GM19035 (cell line): ENCODE measurements around the gene TRMT11.
"Not testable (repeated sequence)": the region's sequence is repeated elsewhere in the genome, so short reads cannot be mapped to it uniquely, and the experiment has no call there.

Experiments used
- ATAC-seq: cut with Tn5 transposase; IDR thresholded peaks from one replicate; pipeline ENCODE4 v1.9.1; 2021; ENCODE audit not compliant: unreplicated experiment

TRMT11 gene

DNA sequence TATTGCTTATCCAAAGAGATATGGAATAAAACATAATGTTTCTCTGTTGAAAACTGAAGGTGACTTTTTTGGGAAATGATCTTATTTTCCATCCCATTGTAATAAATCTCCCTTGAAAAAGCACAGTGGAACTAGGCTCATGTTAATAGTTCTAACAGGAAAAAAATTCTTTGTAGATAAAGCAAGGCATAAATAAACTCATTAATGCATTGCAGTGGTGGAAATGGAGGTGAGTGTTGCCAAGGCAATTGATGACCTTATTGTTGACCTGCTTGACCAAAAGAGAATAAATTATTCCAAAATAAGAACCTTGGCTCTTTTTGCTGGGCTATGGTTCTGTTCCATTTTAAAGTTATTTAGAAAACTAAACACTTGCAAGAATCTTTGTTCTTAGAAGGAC, 55.2 kb downstream of the TRMT11 start:
- ATAC-seq: no peak

DNA sequence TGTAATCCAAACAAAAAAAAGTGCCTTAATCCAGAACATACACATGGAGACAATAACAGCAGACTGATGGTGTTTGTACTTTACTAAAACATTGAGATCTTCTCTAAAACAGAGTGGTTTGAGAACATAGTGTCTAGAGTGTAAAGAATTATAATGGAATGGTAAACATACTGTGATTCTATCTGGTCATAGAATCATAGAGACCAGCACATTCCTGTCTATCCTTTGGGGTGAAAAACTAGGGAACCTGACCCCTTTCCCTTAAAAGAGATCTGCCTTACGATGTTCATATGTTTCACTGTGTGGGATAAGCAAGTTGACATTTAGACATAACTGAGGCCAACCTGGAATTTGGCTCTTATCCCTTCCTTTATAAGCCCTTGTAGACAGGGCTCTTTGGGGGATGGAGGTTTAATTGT, 55.7 kb downstream of the TRMT11 start:
- ATAC-seq: no peak

GRCh38 chr6:126047648-126048047, 61.3 kb downstream of the TRMT11 start:
- no peak for ATAC-seq

GRCh38 chr6:126048635-126049034, 62.3 kb downstream of the TRMT11 start:
- ATAC-seq: no peak

DNA sequence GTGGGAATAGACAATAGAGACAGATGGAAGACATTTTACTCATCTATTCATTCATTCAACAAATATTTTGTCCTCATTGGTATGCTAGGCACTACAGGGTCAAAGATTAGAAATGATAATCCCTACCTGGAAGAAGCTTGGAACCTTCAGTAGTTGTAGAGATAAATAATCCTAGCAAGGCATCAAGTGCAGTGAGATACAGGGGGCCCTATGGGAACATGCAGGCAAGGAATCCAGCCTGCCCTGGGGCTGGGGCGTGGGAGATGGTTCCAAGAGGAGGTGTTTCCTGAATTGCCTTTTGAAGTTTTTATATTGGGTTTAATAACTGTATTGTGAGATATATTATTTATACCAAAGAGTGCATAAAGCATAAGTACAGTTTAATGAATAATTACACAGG, 64.5 kb downstream of the TRMT11 start:
- ATAC-seq: no peak

DNA sequence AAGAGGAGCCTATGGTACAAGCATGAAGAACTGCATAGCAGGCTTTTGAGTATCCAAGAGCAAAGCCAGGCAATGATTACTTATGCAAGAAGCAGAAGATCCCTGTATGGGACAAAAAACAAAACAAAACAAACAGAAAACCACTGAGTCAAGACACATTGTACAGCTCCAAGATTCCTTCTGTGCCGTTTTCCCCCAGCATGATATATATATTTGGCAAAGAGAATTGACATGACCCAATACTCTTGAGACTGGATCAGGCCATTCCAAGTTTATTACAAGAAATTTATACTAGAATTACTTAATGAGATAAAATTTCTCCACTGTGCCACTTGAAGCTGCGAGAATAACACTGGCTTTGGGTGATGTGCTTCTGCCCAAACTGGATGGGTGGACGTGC, 65.5 kb downstream of the TRMT11 start:
- ATAC-seq: no peak

GRCh38 chr6:126052485-126052884, 66.1 kb downstream of the TRMT11 start:
- no peak for ATAC-seq

DNA sequence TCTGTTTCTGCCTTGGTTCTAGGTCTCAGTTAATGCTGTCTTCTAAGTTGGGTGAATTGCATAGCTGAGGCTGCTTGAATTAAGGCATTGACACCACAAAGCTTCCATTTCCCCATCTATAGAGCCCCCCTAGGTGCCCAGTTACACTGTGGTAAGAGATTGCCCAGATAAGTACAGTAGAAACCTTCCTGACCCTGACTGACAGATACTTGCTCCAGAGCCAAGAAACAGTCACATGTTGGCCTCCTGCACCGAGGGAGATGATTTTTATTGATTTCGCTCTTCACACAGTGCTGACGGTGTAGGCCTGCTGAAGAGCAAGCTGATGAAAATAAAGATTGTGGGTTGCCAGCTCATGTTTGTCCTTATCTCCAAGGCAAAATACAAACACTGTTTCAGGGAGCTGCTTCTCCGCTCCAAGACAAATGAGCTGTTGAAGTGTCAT, 67.9 kb downstream of the TRMT11 start:
- no peak for ATAC-seq

DNA sequence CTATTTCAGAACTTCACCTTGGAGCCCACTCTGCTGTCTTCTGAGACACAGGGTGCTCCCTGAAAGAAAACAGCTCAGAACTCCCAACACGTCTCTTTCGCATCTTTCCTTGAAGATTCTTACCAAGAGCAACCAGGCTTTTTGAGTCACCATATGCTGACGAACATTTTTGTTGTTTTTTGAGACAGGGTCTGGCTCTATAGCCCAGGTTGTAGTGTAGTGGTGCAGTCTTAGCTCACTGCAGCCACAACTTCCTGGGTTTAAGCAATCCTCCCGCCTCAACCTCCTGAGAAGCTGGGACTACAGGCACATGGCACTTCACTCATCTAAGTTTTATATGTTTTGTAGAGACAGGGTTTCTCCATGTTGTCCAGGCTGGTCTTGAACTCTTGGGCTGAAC, 68.5 kb downstream of the TRMT11 start:
- ATAC-seq: no peak

DNA sequence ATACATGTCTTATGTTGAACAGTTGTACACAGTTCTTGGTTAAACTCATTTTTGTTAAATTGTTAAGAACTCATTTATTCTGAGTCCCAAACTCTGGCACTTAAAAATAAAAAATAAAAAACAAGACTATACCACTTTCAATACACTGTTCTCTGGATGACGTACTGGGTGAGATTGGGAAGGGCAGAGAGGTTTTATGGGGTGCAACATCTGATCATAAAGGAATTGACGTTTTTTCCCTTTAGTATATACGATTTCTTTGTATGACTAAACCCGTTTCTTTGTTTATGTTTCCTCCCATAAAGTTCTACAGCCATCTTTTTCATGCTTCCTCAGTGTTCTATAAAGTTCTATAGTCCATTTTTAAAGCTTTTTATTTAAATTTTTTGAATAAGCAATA, 69.1 kb downstream of the TRMT11 start:
- no peak for ATAC-seq

DNA sequence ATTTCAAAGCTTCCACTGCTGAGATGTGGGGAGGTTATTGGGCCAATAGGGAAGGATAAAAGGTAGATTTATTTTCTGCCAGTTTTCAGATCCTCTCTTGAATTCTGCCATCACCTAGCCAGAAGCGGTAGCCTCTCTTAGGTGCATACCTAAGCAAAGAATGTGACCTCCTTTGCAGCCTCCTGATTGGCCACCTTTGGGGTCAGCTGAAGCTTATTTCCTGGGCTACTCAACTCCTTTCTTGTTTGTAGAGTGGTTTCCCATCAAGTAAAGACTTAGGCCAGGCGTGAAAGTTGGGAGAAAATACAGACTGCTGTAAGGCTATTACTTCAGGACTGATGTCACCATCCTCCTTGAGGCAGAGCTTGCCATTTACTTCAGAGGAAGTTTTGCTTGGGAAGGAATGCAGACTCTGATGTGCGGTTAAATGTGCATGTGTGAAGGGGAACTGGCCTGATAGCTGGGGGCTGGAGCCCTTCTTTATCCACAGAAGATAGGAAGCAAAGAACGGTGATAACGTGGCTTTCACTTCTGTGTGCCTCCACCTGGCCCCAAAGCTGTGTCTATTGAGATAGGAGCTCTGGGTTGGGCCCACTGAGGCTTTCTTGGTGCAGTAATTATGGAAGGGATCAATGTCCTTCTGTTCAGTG, 70.1 kb downstream of the TRMT11 start:
- ATAC-seq: no peak

DNA sequence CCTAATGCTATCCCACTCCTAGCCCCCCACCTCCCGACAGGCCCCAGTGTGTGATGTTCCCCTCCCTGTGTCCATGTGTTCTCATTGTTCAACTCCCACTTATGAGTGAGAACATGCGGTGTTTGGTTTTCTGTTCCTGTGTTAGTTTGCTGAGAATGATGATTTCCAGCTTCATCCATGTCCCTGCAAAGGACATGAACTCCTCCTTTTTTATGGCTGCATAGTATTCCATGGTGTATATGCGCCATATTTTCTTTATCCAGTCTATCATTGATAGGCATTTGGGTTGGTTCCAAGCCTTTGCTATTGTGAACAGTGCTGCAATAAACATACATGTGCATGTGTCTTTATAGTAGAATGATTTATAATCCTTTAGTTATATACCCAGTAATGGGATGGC, 71.7 kb downstream of the TRMT11 start:
- ATAC-seq: not testable (repeated sequence)

DNA sequence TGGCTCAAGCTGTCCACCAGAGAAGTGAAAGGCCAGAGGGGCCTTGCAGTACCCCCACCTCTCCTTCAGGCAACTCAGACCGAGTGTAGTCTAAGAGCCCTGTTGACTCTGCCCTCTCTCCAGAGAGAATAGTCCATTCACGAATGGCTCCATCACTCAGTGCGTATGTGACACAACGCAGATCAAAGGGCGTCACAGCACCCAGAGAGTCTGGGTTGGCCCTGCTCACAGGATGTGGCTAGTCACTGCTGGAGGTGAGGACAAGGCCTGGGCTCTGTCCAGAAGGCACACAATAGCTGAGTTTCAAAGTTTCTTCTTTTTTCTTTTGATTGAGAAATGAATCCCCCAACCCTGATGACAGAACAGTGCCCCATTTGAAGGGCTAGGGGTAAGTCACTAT, 74.1 kb downstream of the TRMT11 start:
- no peak for ATAC-seq

- peak; percentile 52 for ATAC-seq
Observed at GRCh38 chr6:126063512-126064146, 77.3 kb downstream of the TRMT11 start.

DNA sequence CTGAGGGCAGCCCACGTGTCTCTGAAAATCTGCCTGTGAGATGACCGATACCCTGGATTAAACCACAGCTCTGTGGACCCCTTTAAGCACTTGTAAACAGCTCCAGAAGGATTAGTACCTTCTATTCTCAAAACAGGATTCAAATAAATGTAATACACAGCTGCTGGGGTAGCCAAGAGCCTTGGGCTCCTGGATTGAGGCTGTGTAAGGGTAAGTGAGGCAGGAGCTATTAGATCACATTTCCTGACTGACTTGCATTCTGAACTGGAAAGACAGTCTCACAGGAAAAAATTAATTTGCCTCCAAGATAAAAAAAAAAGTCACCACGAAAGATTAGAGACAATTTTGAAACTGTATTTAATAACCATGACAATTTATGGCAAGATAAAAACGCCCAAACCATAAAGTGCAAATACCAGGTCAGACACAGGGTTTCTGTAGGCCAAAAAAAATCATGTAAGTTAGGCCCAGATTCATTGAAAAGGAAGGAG, 78.0 kb downstream of the TRMT11 start:
- no peak for ATAC-seq

DNA sequence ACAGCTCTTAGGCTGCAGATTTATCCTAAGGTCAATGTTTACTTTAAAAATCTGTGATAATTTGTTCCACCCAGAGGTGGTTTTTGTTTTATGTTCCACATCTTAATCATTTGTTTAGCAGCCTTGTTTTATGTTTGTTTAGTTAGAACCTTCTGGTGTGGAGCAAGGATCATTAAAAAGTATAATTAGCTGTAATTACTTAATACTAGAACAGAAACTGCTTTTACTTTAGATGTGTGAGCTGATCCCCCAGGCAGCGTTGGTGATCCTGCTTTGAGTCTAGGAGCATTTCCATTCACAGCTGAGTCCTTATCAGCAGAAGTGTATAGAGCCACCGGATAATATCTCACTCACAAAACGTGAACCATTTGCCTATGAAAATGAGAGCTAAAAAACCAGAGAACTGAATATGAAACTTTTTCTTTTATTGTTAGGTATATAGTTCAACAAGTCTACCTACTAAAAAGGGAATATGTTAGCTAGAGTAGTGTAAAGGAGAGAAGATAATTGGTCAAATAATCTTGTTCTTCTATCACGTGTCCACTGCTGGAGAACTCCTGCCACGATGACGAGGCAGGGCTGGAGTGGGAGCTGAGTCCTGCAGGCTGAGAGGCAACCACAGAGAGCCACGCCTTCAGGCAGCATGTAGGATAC, 78.5 kb downstream of the TRMT11 start:
- ATAC-seq: no peak

GRCh38 chr6:126066053-126067048, 80.0 kb downstream of the TRMT11 start:
- ATAC-seq: no peak

GRCh38 chr6:126067073-126067472, 80.7 kb downstream of the TRMT11 start:
- ATAC-seq: no peak

- no peak for ATAC-seq
Observed at GRCh38 chr6:126069449-126069848, 83.1 kb downstream of the TRMT11 start.

DNA sequence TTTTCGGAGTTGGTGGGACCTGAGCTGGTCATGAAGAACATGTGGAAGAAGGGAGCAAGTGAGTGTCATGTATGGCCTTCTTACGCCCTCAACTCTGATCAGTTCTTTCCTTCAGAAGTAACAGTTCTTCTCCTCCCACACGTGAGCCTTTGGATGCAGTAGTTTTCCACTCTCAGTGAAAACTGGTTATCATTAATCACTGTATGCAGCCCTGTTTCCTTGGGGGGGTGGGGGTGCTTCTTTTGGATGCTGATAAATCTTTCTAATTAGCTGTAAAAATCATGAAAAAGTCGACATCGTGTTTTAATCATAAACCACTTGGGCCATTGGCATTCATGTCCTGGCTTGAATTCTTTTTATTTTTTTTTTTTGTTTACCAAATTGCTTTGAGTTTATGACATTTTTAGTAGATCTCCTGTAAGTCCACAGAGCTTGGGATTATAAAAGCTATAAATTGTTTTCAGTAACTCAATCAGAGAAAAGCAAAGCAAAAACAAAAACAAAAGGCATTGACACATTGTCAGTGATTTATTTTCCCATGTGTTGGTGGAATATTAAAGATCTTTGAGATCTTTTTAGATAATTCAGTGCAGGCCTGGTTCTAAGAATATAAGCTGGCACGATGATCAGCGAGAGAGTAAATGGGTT, 84.8 kb downstream of the TRMT11 start:
- ATAC-seq: no peak

DNA sequence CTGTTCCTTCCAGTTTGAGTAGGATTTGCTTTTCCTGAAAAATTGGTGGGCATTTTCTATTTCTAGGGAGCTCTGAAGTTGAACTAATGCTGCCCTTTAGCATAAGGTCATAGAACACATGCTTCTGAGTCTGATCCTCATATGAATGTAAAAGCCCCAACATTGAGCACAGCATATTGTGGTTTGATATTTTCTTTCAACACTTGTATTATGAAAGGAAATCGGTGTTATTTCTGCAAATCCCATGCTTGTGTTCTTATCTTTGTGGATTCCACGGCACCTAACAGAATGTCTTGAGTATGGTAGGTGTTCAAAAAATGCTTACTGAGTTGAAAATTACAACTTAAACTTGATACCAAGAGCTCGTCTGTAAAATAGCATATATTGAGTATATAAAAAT, 85.8 kb downstream of the TRMT11 start:
- no peak for ATAC-seq
